NCI-H1417 (cell line): ENCODE data around the gene CPTP.

Experiments used
- DNase-seq, 3 experiments: peaks; one replicate each; lab custom pipeline; 2025; lab: John Stamatoyannopoulos, UW

CPTP gene

GRCh38 chr1:1292442-1292779 lies 32.2 kb upstream of the CPTP start:
- DNase-seq: no peak

- no peak for DNase-seq
Measured at GRCh38 chr1:1292851-1293250, 31.8 kb upstream of the CPTP start.

- no peak for DNase-seq
Measured at GRCh38 chr1:1293263-1294249, 31.0 kb upstream of the CPTP start.

- DNase-seq: no peak
Measured at GRCh38 chr1:1294250-1294890, 30.2 kb upstream of the CPTP start.

GRCh38 chr1:1295154-1295923 lies 29.3 kb upstream of the CPTP start:
- DNase-seq: no peak

- DNase-seq: no peak
Measured at GRCh38 chr1:1296070-1297061, 28.2 kb upstream of the CPTP start.

GRCh38 chr1:1297802-1298424 lies 26.7 kb upstream of the CPTP start:
- DNase-seq: no peak

GRCh38 chr1:1298861-1299685 lies 25.5 kb upstream of the CPTP start:
- peak in 2 of 3 experiments; percentile 40 to 51 for DNase-seq

- DNase-seq: peak in 1 of 3 experiments; percentile 20
Measured at GRCh38 chr1:1299686-1300351, 24.8 kb upstream of the CPTP start.

GRCh38 chr1:1300352-1300739 lies 24.3 kb upstream of the CPTP start:
- DNase-seq: no peak

- no peak for DNase-seq
Measured at GRCh38 chr1:1302006-1302430, 22.6 kb upstream of the CPTP start.

- DNase-seq: no peak
Measured at GRCh38 chr1:1302951-1303509, 21.6 kb upstream of the CPTP start.

GRCh38 chr1:1303736-1304135 lies 20.9 kb upstream of the CPTP start:
- no peak for DNase-seq

- DNase-seq: peak; percentile 62 to 80 (median 65)
Measured at GRCh38 chr1:1304331-1305299, 20.0 kb upstream of the CPTP start.

- DNase-seq: peak in 1 of 3 experiments; percentile 9
Measured at GRCh38 chr1:1305300-1306069, 19.1 kb upstream of the CPTP start.

- no peak for DNase-seq
Measured at GRCh38 chr1:1306070-1306660, 18.4 kb upstream of the CPTP start.
